CD4-positive, alpha-beta T cell (primary cell): ENCODE data around the gene PARD6B. TPM values are rescaled to one million over a fixed set of nuclear protein-coding genes. Genes with fewer than 3 reads are reported as not detected.

Experiments used
- ATAC-seq: fragments of 200-7000 bp; cut with Tn5 transposase; one replicate; pipeline ENCODE4 v1.10.0; 2022; ENCODE audit warnings: mild to moderate bottlenecking; ENCODE audit not compliant: poor library complexity
- CTCF ChIA-PET: fragments of 350-600 bp; sonication (Branson Sonifier 250); formaldehyde crosslinking; loops from one replicate; lab custom pipeline; 2021; ENCODE audit warnings: antibody characterized with exemption, inconsistent platforms; lab: Charles Lee
- POLR2A ChIA-PET: fragments of 350-600 bp; sonication (Branson Sonifier 250); formaldehyde crosslinking; loops from one replicate; lab custom pipeline; 2021; ENCODE audit warnings: antibody characterized with exemption, inconsistent platforms; lab: Charles Lee
- DNase-seq, 14 experiments: peaks; one replicate each; pipeline ENCODE4 v3.0.0-alpha.2; 2013 to 2020; ENCODE audit warnings: mixed read lengths in 2 of 14
- H3K27ac ChIP-seq, 2 donors: one replicate each; pipeline versions ENCODE4 v1.5.1 to v1.7.0; 2013; ENCODE audit warnings: low read length in 2 of 2, low read depth in 1 of 2, mild to moderate bottlenecking in 1 of 2
- H3K27me3 ChIP-seq, 2 experiments: 1 replicate in 1 of 2; 2 replicates in 1 of 2; pipeline versions ENCODE4 v1.6.1 to v1.7.0; 2013; ENCODE audit warnings: low read length in 2 of 2, control low read depth in 1 of 2, mild to moderate bottlenecking in 1 of 2, moderate library complexity in 1 of 2; ENCODE audit not compliant: insufficient read depth in 2 of 2, control insufficient read depth in 1 of 2
- H3K36me3 ChIP-seq: one replicate; pipeline ENCODE4 v1.6.1; 2013; ENCODE audit warnings: low read length, control low read depth; ENCODE audit not compliant: insufficient read depth
- H3K4me1 ChIP-seq: one replicate; pipeline ENCODE4 v1.6.1; 2013; ENCODE audit warnings: low read length, control low read depth; ENCODE audit not compliant: insufficient read depth
- H3K4me3 ChIP-seq: one replicate; pipeline ENCODE4 v1.5.1; 2013; ENCODE audit warnings: mild to moderate bottlenecking, low read length, moderate library complexity
- H3K9me3 ChIP-seq, 2 experiments: 1 replicate in 1 of 2; 2 replicates in 1 of 2; pipeline versions ENCODE4 v1.6.1 to v1.7.0; 2013; ENCODE audit warnings: low read length in 2 of 2, mild to moderate bottlenecking in 2 of 2, control low read depth in 1 of 2, moderate library complexity in 1 of 2; ENCODE audit not compliant: control insufficient read depth in 1 of 2, insufficient read depth in 1 of 2
- H3K27ac Mint-ChIP-seq: one replicate; pipeline ENCODE4 v1.8.0; 2020; ENCODE audit warnings: mixed read lengths
- H3K27me3 Mint-ChIP-seq: one replicate; pipeline ENCODE4 v1.8.0; 2021; ENCODE audit warnings: mixed read lengths
- H3K36me3 Mint-ChIP-seq: one replicate; pipeline ENCODE4 v1.8.0; 2021; ENCODE audit warnings: low read depth, mixed read lengths
- H3K4me1 Mint-ChIP-seq: one replicate; pipeline ENCODE4 v1.8.0; 2021; ENCODE audit warnings: low read depth, mixed read lengths
- H3K4me3 Mint-ChIP-seq: one replicate; pipeline ENCODE4 v1.8.0; 2020; ENCODE audit warnings: mild to moderate bottlenecking, mixed read lengths
- H3K9me3 Mint-ChIP-seq: one replicate; pipeline ENCODE4 v1.8.0; 2020; ENCODE audit warnings: mixed read lengths
- CTCF ChIP-seq: fragments of 200-600 bp; IDR thresholded peaks from one replicate; pipeline ENCODE4 v1.8.0; 2022; ENCODE audit warnings: antibody characterized with exemption, mild to moderate bottlenecking
- intact Hi-C, 2 experiments: fragments of 100-400 bp; cut with DNase I in 1 of 2; cut with micrococcal nuclease in 1 of 2; formaldehyde crosslinking; loops; one replicate each; pipeline versions ENCODE4 v1.15.1 to v1.9.0; 2023 to 2025; cut with DNase I, micrococcal nuclease
- total RNA-seq, 174 experiments: library from RNA in 2 of 174; stranded (reverse) in 2 of 174; gene quantifications; one replicate each; pipeline ENCODE4 v1.2.3 and lab custom pipeline; 2021 to 2026

Gene PARD6B
- total RNA-seq, 2 experiments from 2014 or later = 5.6 to 8.2 TPM

- intact Hi-C loops = no loop called here
- H3K4me1 Mint-ChIP-seq = no peaks in the 10 kb centered on the region
Observed at GRCh38 chr20:50715694-50716093, 15.7 kb upstream of the PARD6B start.

DNA sequence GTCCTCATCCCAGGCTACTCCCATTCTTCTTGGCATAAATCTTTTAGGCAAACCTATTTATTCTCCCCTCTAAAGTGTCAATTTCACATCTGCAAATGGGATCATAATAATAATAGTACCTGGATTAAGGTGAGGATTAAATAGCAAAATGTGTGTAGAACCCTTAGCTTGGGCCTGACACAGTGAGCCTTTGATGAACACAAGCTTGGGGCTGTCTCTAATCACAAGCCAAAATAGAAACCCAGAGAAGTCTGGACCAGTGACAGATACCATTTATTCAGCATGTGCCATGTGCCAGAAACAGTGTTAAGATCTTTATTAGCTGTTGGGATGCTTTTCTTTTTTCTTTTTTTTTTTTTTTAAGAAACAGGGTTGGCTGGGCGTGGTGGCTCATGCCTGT lies 14.9 kb upstream of the PARD6B start:
- CTCF ChIA-PET = no interaction called here
- no peaks in the 10 kb centered on the region for H3K9me3 ChIP-seq
- no peaks in the 10 kb centered on the region for H3K9me3 Mint-ChIP-seq
- no peaks in the 10 kb centered on the region for H3K36me3 Mint-ChIP-seq
- H3K27me3 ChIP-seq = peaks cover 0 to 7% of the 10 kb centered on the region in 2 experiments
- H3K36me3 ChIP-seq = no peaks in the 10 kb centered on the region
- POLR2A ChIA-PET = no interaction called here
- no peak for TF ChIP-seq CTCF
- peaks cover 23% of the 10 kb centered on the region for H3K27me3 Mint-ChIP-seq
- DNase-seq = no peak
- no peaks in the 10 kb centered on the region for H3K4me1 Mint-ChIP-seq
- H3K4me3 ChIP-seq = no peak overlapping the region
- ATAC-seq = no peak
- H3K27ac ChIP-seq = no peak overlapping the region
- no peak overlapping the region for H3K4me3 Mint-ChIP-seq
- no peak overlapping the region for H3K27ac Mint-ChIP-seq
- no peaks in the 10 kb centered on the region for H3K4me1 ChIP-seq
- intact Hi-C loops = no loop called here

More at GRCh38 chr20:50715694-50716093, 15.7 kb upstream of the PARD6B start:
- CTCF ChIA-PET = no interaction called here
- Mint-ChIP-seq H3K4me3 (no peak overlapping the region), H3K27ac (no peak overlapping the region), H3K9me3 (no peaks in the 10 kb centered on the region), H3K27me3 (peaks cover 29% of the 10 kb centered on the region), H3K36me3 (no peaks in the 10 kb centered on the region)
- TF ChIP-seq CTCF = no peak
- Histone ChIP-seq H3K36me3 (no peaks in the 10 kb centered on the region), H3K27ac (no peak overlapping the region), H3K4me1 (no peaks in the 10 kb centered on the region), H3K9me3 (no peaks in the 10 kb centered on the region), H3K27me3 (peaks cover 0 to 7% of the 10 kb centered on the region in 2 experiments), H3K4me3 (no peak overlapping the region)
- POLR2A ChIA-PET = no interaction called here
- ATAC-seq (no peak), DNase-seq (no peak)

DNA sequence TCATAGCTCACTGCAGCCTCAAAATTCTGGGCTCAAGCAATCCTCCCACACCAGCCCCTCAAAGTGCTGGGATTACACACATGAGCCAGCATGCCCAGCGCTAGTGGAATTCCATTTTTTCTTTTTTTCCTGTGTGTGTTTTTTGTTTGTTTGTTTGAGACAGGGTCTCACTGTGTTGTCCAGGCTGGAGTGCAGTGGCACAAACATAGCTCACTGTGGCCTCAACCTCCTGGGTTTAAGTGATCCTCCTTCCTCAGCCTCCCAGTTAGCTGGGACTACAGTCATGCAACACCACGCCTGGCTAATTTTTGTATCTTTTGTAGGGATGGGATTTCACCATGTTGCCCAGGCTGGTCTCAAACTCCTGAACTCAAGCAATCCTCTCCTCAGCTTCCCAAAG lies 14.1 kb upstream of the PARD6B start:
- POLR2A ChIA-PET = no interaction called here
- no peaks in the 10 kb centered on the region for H3K4me1 Mint-ChIP-seq
- Histone ChIP-seq H3K27me3 (peaks cover 0 to 7% of the 10 kb centered on the region in 2 experiments), H3K4me3 (no peak overlapping the region), H3K36me3 (no peaks in the 10 kb centered on the region), H3K9me3 (no peaks in the 10 kb centered on the region), H3K4me1 (no peaks in the 10 kb centered on the region), H3K27ac (no peak overlapping the region)
- H3K9me3 Mint-ChIP-seq = no peaks in the 10 kb centered on the region
- ATAC-seq = no peak
- H3K4me3 Mint-ChIP-seq = no peak overlapping the region
- peaks cover 17% of the 10 kb centered on the region for H3K27me3 Mint-ChIP-seq
- intact Hi-C loops = no loop called here
- CTCF ChIA-PET = no interaction called here
- no peak overlapping the region for H3K27ac Mint-ChIP-seq
- DNase-seq = no peak
- TF ChIP-seq CTCF = no peak
- no peaks in the 10 kb centered on the region for H3K36me3 Mint-ChIP-seq
